Activated CD4-positive, CD25-positive, alpha-beta regulatory T cell treated with anti-CD3 and anti-CD28 coated beads, Interleukin-2, amount 50 U/mL, for 72 hours (primary cell): ENCODE results near the gene CHCHD5.

Experiments used
- DNase-seq: peaks from one replicate; pipeline ENCODE4 v3.0.0; 2021

CHCHD5 gene

GRCh38 chr2:112626604-112627059 is 42.2 kb downstream of the CHCHD5 start:
- DNase-seq = peak; percentile 57

DNA sequence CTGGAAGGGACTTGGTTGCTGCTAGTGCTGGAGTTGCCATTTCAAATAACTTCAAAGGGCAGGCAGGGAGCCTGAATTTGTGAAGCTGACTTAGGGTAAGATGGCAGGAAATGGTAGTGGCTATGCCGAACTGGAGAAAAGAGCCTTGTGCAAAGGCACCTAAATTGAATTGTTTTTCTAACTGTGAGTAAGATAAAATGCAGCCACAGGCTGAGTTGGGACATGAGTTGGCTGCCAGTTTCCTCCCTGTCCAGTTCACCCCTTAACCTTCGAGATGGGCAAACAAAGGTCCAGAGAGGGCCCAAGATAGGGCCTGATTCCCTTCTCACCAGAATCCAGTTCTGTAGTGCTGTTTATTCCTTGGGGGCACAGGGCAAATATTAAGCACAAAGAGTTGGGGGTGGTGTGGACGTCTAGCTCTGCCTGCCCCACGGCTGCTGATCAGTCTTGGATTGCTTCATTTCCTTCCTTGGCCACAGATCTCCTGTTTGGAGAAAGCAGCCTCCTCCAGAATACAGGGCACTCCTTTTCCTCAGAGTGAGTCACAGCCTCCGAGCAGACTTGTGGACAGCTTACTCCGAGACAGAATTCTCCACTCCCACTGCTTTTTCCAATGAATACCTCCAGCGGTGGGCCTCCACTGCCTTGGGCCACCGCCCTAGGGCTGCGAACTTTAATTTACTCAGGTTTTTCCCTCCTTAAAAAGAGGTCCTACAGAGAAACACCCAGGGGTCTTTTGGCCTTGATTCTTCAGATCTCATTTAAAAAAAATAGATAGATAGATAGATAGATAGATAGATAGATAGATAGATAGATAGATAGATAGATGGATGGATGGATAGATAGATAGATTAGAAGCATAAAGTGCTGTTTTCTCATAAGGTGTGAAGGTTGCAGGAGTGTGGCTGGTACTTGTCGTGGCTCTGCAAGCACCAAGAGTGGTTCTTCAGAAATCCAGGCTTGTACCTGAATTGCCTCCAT is 42.9 kb downstream of the CHCHD5 start:
- DNase-seq = no peak

DNA sequence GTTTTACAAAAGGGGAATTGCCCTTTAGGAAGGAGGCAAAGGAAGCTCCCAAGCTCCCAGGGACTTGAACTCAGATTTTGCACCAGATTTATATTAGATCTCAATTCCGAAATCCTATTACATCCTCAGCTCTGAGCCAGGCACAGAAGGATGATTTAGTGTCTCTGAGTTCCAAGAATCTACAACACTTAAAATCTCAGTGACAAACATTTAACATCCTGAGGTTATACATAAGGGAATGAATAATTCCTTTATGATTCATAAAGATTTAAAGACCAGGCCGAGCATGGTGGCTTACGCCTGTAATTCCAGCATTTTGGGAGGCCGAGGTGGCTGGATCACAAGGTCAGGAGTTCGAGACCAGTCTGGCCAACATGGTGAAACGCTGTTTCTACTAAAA is 44.8 kb downstream of the CHCHD5 start:
- DNase-seq = no peak

- no peak for DNase-seq
These were observed 45.4 kb downstream of the CHCHD5 start for GRCh38 chr2:112629823-112630222.

- no peak for DNase-seq
These were observed 45.9 kb downstream of the CHCHD5 start for GRCh38 chr2:112630268-112630667.

GRCh38 chr2:112633708-112634107 is 49.3 kb downstream of the CHCHD5 start:
- no peak for DNase-seq

- no peak for DNase-seq
These were observed 49.9 kb downstream of the CHCHD5 start for GRCh38 chr2:112634153-112634873.

DNA sequence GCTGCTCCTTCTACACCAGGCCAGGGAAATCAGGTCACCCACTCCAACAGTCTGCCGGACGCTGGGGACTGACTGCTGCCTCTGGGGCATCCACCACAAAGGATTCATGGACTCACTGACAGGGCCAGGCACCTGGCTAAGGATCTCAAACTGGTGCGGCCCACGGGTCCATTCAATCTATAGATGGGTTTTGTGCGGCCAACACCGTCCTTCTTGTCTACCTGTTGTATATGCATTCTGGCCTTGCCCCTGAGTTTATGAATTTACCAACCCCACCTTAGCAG is 50.4 kb downstream of the CHCHD5 start:
- DNase-seq = no peak

GRCh38 chr2:112636605-112637288 is 52.3 kb downstream of the CHCHD5 start:
- DNase-seq = no peak

DNA sequence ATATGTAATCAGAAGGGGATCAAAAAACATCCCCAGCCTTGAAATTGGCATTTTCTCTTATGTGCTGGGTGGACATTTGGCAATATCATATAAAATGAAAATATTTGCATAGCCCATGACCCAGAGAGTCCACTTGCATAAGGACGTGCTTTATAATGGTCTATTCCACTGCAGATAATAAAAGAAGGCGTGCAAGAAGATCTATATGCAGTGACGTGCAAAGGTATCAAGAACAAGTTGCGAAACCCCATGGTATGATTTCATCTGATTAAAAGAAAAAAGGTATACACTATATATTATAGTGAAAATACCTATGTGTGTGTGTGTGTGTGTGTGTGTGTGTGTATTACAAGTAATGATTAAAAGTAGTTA is 52.9 kb downstream of the CHCHD5 start:
- no peak for DNase-seq
